Globus pallidus (tissue), 1 donor: Measurements from ENCODE around the gene CX3CL1.
"Not testable (repeated sequence)": the region's sequence is repeated elsewhere in the genome, so short reads cannot be mapped to it uniquely, and the experiment has no call there.

Experiments
- DNase-seq: peaks from one replicate; pipeline ENCODE4 v3.0.0-alpha.2; 2015; ENCODE audit warnings: low spot score

Gene CX3CL1

DNA sequence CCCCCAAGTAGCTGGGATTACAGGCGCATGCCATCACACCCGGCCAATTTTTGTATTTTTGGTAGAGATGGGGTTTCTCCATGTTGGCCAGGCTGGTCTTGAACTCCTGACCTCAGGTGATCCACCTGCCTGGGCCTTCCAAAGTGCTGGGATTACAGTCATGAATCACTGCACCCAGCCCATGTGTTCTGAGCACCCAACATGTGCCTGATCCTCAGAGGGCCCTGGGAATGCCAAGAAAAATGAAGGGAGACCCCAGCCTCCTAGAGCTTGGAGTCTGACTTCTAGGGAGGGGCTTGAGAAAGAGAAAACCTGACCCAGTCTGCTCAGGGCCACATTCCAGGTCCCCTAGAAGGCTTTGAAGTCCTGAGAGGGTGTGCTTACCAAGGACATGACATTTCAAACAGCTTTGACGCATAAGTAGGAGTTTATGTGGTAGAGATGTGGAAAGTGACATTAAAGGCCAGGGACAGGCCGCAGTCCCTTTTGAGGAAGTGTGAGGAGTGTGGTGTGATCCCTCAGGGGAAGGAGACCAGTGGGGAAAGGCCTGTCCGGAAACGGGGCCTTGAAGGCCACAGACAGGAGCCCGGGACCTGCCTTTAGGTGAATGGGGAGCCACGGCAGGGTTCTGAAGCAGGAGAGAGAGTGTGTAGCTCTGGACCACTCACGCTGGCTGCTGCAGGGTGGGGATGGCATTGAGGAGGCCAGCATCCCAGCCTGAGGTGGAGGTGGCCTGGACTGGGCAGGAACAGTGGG is 14.8 kb upstream of the CX3CL1 start:
- DNase-seq, result no peak

DNA sequence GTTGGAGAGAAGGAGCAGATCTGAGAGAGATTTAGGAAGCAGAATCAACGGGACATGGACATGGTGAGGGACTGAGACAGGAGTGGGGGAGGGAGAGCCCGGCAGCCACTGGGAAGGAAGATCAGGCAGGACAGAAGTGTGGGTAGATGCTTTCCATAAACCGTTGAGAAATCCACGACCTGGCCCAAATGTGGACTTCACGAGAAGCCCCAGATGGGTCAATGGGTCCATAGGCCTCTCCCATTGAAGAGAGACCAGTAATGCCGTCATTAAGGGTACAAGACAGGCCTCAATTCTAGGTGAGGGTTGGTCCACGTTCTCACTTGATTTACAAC is 14.2 kb upstream of the CX3CL1 start:
- DNase-seq, result no peak

DNA sequence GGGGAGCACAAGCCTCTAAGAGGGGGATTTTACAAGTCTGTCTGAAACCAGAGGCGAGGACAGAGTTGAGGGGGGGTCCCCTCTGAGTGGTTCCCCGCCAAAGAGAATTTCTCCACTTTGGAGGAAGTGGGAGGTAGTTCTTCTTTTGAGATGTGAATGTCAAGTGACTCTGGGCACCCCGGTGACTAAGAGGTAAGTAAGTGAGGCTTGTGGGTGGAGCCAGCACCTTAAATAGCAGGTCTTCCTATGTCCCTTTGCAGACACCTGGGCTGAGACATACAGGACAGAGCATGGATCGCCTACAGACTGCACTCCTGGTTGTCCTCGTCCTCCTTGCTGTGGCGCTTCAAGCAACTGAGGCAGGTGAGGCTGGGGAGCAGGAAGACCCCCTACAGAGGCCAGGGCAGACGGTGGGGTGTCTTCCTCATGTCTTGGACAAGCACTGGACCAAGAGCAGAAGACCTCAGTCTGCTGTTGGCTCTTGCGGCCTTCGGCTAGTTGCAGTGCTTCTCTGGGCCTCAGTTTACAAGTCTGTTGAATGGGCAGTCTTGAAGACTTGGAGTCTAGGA is 13.7 kb upstream of the CX3CL1 start, which contains the start of gene CCL22:
TSS of gene CCL22 (plus strand) at position 257 of the 569 bp plus-strand sequence. CDS start at position 291, 34 bp downstream.
- DNase-seq, result no peak

- DNase-seq, result no peak
These were observed 11.9 kb upstream of the CX3CL1 start for GRCh38 chr16:57360321-57360935.

GRCh38 chr16:57361404-57361803 is 10.9 kb upstream of the CX3CL1 start:
- DNase-seq, result no peak

DNA sequence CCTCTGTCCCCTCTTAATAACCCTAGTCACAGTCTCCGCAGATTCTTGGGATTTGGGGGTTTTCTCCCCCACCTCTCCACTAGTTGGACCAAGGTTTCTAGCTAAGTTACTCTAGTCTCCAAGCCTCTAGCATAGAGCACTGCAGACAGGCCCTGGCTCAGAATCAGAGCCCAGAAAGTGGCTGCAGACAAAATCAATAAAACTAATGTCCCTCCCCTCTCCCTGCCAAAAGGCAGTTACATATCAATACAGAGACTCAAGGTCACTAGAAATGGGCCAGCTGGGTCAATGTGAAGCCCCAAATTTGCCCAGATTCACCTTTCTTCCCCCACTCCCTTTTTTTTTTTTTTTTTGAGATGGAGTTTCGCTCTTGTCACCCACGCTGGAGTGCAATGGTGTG is 8.1 kb upstream of the CX3CL1 start:
- no peak for DNase-seq

DNA sequence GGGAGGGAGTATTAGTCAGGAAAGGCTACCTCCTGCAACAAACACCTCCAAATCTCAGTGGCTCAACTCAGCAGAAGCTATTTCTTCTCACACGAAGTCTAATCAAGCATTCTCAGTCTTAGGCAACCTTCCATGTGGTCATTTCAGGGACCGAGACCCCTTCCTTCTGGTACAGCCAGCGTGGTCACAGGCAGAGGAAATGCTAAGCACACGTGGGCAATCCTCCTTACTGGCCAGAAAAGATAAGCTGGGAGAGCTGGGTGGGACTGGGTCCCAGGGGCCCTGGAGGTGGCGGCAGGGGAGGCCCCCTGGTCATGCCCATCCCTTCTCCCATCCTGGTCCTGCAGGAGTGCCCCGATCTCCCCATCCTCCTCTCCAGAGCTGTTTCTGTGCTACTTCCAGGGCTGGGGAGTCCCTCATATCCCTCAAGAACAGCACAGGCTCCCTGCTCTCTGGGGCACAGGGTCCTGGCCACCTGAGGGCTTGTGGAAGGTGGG is 5.7 kb upstream of the CX3CL1 start:
- no peak for DNase-seq

GRCh38 chr16:57367116-57367752 is 5.1 kb upstream of the CX3CL1 start:
- no peak for DNase-seq

- DNase-seq, result no peak
These were observed 557 bp upstream of the CX3CL1 start for GRCh38 chr16:57371494-57372371.

GRCh38 chr16:57373117-57373947 is 1.0 kb downstream of the CX3CL1 start:
- DNase-seq, result no peak

GRCh38 chr16:57374067-57374534 is 1.8 kb downstream of the CX3CL1 start:
- no peak for DNase-seq

GRCh38 chr16:57374925-57375465 is 2.7 kb downstream of the CX3CL1 start:
- not testable (repeated sequence) for DNase-seq

DNA sequence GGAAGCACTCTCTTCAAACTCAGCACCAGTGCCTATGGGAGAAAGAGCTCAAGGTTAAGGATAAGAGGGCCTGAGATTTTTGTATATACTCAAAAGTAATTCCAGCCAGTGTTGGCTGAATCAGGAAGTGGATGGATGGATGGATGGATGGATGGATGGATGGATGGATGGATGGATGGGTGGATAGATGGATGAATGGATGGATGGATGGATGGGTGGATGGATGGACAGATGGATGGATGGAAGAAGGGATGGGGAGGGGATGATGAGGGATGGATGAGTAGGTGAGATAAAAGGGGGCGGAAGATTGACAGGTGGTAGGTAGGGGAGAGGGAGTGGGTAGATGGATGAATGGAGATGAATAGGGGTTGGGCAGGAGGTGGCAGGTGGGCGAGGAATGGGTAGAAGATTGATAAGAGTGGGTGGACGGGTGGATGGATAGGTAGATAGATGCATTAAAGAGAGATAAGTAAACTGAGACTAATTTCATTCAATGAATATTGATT is 4.1 kb downstream of the CX3CL1 start:
- no peak for DNase-seq

- DNase-seq, result no peak
These were observed 5.0 kb downstream of the CX3CL1 start for GRCh38 chr16:57377080-57377841.

DNA sequence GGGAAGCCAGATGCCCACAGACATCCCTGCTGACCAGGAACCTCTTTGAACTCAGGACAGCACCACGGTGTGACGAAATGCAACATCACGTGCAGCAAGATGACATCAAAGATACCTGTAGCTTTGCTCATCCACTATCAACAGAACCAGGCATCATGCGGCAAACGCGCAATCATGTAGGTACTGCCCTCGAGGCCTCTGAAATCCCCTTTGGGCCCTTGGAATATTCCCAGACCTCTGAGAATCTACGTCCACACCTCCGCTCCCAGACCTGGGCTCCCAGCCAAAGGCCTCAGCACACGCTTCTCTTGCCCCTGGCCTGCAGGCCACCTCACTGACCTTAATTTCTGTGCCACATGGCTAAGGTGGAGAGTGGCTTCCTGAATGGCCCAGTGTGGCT is 7.3 kb downstream of the CX3CL1 start:
- DNase-seq, result no peak

GRCh38 chr16:57380671-57381462 is 8.6 kb downstream of the CX3CL1 start:
- no peak for DNase-seq

DNA sequence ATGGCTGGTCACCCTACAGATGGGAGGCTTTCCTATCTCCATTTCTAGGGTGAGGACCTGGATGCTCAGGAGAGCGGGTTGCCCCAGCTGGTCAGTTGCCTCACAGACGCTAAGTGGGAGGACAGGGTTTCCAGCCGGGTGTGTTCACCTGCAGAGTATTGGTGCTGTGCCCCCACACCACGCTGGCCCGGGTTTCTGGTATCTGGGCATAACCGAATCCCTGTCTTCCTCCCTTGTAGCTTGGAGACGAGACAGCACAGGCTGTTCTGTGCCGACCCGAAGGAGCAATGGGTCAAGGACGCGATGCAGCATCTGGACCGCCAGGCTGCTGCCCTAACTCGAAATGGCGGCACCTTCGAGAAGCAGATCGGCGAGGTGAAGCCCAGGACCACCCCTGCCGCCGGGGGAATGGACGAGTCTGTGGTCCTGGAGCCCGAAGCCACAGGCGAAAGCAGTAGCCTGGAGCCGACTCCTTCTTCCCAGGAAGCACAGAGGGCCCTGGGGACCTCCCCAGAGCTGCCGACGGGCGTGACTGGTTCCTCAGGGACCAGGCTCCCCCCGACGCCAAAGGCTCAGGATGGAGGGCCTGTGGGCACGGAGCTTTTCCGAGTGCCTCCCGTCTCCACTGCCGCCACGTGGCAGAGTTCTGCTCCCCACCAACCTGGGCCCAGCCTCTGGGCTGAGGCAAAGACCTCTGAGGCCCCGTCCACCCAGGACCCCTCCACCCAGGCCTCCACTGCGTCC is 9.7 kb downstream of the CX3CL1 start:
- no peak for DNase-seq
